Esophagus muscularis mucosa (tissue), 4 donors: ENCODE measurements around the gene PGK1.

Experiments
- EP300 ChIP-seq: sonication (generic); formaldehyde crosslinking; IDR thresholded peaks from one replicate; pipeline ENCODE4 v1.6.1; 2017; ENCODE audit warnings: antibody characterized with exemption
- POLR2A ChIP-seq: fragments of 450-650 bp; IDR thresholded peaks from one replicate; pipeline ENCODE4 v1.6.1; 2017; ENCODE audit warnings: antibody characterized with exemption, moderate library complexity, mild to moderate bottlenecking, low read depth
- POLR2AphosphoS5 ChIP-seq, 2 donors: sonication (generic); formaldehyde crosslinking; IDR thresholded peaks; one replicate each; pipeline ENCODE4 v1.6.1; 2017; ENCODE audit warnings: antibody characterized with exemption in 2 of 2
- TF ChIP-seq, protein P1 (sequence below), 3 experiments: fragments of 200-600 bp in 2 of 3; fragments of 450-650 bp in 1 of 3; sonication (generic) in 2 of 3; IDR thresholded peaks; one replicate each; pipeline ENCODE4 v1.5.1; 2017 to 2019; ENCODE audit warnings: antibody characterized with exemption in 3 of 3, mild to moderate bottlenecking in 2 of 3, moderate library complexity in 1 of 3

DNA sequence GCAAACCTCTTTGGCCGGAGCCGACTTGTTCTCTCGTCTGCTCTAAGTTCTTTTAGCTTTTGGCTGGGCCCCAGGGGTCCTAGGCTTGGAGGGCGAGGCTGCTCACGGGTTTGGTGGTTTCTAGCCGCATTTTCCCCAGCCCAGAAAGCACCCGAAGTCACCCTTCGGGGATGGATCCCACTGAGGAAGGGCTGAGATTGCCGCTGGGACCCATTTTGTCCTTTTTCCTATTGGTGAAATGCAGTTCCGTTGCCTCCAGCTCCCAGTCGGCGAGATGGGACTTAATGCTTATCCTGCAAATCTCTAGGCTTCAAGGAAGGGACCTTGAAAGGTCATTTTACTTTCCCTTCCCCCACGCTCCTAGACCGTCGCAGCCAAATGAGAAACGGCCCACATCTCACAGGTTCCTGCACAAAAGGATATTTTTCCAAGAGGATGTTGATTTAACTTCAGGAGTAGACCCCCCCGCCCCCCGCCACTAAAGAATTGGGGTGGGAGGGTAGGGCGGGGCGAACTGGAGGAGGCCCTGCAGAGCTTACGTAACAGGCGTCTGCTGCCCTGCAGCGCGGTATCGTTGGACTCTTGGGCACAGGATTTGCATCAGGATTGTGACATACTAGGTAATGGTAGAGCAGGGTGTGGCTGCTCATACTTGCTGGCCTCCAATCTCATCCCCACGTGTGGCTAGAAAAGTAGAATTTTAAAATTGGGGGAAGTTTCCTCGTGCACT is 564 bp downstream of the PGK1 start:
- TF ChIP-seq POLR2A (no peak), POLR2AphosphoS5 (IDR thresholded peaks at IDR 0.05) (peak; percentile 59 to 66), EP300 (no peak)
- TF ChIP-seq, protein P1, sequence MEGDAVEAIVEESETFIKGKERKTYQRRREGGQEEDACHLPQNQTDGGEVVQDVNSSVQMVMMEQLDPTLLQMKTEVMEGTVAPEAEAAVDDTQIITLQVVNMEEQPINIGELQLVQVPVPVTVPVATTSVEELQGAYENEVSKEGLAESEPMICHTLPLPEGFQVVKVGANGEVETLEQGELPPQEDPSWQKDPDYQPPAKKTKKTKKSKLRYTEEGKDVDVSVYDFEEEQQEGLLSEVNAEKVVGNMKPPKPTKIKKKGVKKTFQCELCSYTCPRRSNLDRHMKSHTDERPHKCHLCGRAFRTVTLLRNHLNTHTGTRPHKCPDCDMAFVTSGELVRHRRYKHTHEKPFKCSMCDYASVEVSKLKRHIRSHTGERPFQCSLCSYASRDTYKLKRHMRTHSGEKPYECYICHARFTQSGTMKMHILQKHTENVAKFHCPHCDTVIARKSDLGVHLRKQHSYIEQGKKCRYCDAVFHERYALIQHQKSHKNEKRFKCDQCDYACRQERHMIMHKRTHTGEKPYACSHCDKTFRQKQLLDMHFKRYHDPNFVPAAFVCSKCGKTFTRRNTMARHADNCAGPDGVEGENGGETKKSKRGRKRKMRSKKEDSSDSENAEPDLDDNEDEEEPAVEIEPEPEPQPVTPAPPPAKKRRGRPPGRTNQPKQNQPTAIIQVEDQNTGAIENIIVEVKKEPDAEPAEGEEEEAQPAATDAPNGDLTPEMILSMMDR (IDR thresholded peaks at IDR 0.05), result no peak
